Measurements from ENCODE around the gene SEMA6A. TPM values are rescaled to one million over a fixed set of nuclear protein-coding genes. Genes with fewer than 3 reads are reported as not detected.

Gene SEMA6A
- total RNA-seq, 1 donor from 2014 or later: 2.6 TPM

- TF ChIP-seq, protein P1, sequence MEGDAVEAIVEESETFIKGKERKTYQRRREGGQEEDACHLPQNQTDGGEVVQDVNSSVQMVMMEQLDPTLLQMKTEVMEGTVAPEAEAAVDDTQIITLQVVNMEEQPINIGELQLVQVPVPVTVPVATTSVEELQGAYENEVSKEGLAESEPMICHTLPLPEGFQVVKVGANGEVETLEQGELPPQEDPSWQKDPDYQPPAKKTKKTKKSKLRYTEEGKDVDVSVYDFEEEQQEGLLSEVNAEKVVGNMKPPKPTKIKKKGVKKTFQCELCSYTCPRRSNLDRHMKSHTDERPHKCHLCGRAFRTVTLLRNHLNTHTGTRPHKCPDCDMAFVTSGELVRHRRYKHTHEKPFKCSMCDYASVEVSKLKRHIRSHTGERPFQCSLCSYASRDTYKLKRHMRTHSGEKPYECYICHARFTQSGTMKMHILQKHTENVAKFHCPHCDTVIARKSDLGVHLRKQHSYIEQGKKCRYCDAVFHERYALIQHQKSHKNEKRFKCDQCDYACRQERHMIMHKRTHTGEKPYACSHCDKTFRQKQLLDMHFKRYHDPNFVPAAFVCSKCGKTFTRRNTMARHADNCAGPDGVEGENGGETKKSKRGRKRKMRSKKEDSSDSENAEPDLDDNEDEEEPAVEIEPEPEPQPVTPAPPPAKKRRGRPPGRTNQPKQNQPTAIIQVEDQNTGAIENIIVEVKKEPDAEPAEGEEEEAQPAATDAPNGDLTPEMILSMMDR (IDR thresholded peaks at IDR 0.05): no peak
- peaks cover 7% of the 10 kb centered on the region for H3K4me1 Mint-ChIP-seq (ENCODE audit: unreplicated experiment)
- no peak overlapping the region for H3K4me3 Mint-ChIP-seq (ENCODE audit: unreplicated experiment)
- DNase-seq (ENCODE audit: extremely low spot score, unreplicated experiment): no peak
- H3K9me3 Mint-ChIP-seq (ENCODE audit: unreplicated experiment): no peaks in the 10 kb centered on the region
- no peaks in the 10 kb centered on the region for H3K36me3 Mint-ChIP-seq (ENCODE audit: unreplicated experiment)
- no peak overlapping the region for H3K27ac Mint-ChIP-seq (ENCODE audit: unreplicated experiment)
- H3K27me3 Mint-ChIP-seq (ENCODE audit: unreplicated experiment): no peaks in the 10 kb centered on the region
These were observed 68.1 kb downstream of the SEMA6A start for GRCh38 chr5:116506488-116506887.

- DNase-seq (ENCODE audit: extremely low spot score, unreplicated experiment): no peak
- peaks cover 7% of the 10 kb centered on the region for H3K4me1 Mint-ChIP-seq (ENCODE audit: unreplicated experiment)
- TF ChIP-seq, protein P1 (IDR thresholded peaks at IDR 0.05): no peak
- H3K4me3 Mint-ChIP-seq (ENCODE audit: unreplicated experiment): no peak overlapping the region
- H3K27ac Mint-ChIP-seq (ENCODE audit: unreplicated experiment): no peak overlapping the region
- no peaks in the 10 kb centered on the region for H3K9me3 Mint-ChIP-seq (ENCODE audit: unreplicated experiment)
- no peaks in the 10 kb centered on the region for H3K27me3 Mint-ChIP-seq (ENCODE audit: unreplicated experiment)
- no peaks in the 10 kb centered on the region for H3K36me3 Mint-ChIP-seq (ENCODE audit: unreplicated experiment)
These were observed 69.9 kb downstream of the SEMA6A start for GRCh38 chr5:116504593-116505166.

DNA sequence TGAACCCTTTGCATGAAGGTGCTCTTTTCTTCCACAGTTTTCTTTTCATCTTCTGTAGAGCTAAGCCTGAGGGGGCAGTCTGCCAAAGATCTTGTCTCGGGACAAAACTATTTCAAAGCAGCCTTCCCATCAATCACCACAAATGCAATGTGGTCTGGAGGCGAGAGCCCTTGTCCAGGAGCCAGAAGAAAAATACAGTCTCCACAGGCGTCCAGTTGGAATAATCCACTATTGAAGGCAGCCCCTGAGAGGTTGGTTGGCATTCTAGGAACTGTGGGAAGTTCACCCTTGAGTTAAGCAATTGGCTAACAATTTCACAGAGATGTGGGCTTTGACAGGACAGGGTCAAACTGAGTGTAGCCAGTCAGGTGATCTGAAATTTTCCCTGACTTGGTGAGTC is 72.0 kb downstream of the SEMA6A start:
- Mint-ChIP-seq H3K36me3 (ENCODE audit: unreplicated experiment) (no peaks in the 10 kb centered on the region), H3K9me3 (ENCODE audit: unreplicated experiment) (no peaks in the 10 kb centered on the region), H3K27me3 (ENCODE audit: unreplicated experiment) (no peaks in the 10 kb centered on the region), H3K4me1 (ENCODE audit: unreplicated experiment) (peaks cover 19% of the 10 kb centered on the region), H3K27ac (ENCODE audit: unreplicated experiment) (no peak overlapping the region), H3K4me3 (ENCODE audit: unreplicated experiment) (no peak overlapping the region)
- no peak for DNase-seq (ENCODE audit: extremely low spot score, unreplicated experiment)
- TF ChIP-seq, protein P1 (IDR thresholded peaks at IDR 0.05): no peak

DNA sequence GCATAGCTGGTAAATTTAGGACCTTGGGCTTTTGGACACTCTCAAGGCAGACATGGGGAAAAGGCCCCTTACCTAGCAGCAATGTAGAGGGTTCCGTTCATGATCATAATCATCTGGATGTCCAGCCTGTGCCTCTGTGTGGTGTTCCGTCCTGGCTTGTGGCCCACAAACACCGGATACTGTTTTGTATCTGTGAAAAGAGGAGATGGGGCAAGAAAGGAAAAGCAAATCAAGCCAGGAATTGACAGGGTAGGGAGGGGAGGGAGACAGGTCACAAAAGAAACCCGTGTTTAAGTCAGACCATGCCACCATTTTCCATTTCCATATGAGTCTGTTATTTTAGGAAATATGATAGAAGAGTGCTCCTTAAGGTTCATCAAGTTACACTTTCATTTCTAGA is 72.5 kb downstream of the SEMA6A start:
- Mint-ChIP-seq H3K4me3 (ENCODE audit: unreplicated experiment) (no peak overlapping the region), H3K27me3 (ENCODE audit: unreplicated experiment) (no peaks in the 10 kb centered on the region), H3K36me3 (ENCODE audit: unreplicated experiment) (no peaks in the 10 kb centered on the region), H3K9me3 (ENCODE audit: unreplicated experiment) (no peaks in the 10 kb centered on the region), H3K4me1 (ENCODE audit: unreplicated experiment) (peaks cover 21% of the 10 kb centered on the region), H3K27ac (ENCODE audit: unreplicated experiment) (no peak overlapping the region)
- no peak for DNase-seq (ENCODE audit: extremely low spot score, unreplicated experiment)
- TF ChIP-seq, protein P1 (IDR thresholded peaks at IDR 0.05): no peak

DNA sequence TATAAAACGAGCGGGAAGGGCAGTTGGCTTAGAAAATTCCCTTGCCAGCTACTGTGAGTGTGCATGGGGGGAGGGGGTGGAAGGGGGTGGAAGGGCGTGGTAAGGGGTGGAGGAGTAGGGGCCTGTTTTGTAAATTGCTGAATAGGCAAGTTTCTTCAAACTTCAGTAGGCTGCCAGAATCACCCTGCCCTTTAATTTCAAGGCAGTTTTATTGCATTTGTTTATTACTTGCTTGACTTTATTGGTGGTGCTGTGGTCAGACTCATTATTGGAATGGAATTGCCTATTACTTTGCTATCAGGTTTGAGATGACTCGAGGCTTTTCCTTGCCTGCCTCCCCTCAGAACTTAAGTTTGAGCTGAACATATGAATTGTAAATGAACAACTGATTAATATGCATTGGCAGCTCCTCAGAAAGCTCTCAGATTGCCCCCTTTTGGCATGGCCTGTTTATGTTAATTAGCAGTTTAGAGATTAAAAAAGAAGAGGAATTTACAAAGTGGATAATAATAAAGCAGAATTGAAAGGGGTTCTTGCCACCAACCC is 76.0 kb downstream of the SEMA6A start:
- Mint-ChIP-seq H3K27ac (ENCODE audit: unreplicated experiment) (no peak overlapping the region), H3K4me3 (ENCODE audit: unreplicated experiment) (no peak overlapping the region), H3K36me3 (ENCODE audit: unreplicated experiment) (no peaks in the 10 kb centered on the region), H3K27me3 (ENCODE audit: unreplicated experiment) (no peaks in the 10 kb centered on the region), H3K4me1 (ENCODE audit: unreplicated experiment) (peaks cover 18% of the 10 kb centered on the region), H3K9me3 (ENCODE audit: unreplicated experiment) (no peaks in the 10 kb centered on the region)
- no peak for DNase-seq (ENCODE audit: extremely low spot score, unreplicated experiment)
- TF ChIP-seq, protein P1 (IDR thresholded peaks at IDR 0.05): no peak

Data from osteocyte (in vitro differentiated cells).